ENCODE data around the gene GTPBP1. TPM values are rescaled to one million over a fixed set of nuclear protein-coding genes. Genes with fewer than 3 reads are reported as not detected.

GTPBP1 gene
- total RNA-seq, 1 experiment from 2014 or later: 108 TPM

DNA sequence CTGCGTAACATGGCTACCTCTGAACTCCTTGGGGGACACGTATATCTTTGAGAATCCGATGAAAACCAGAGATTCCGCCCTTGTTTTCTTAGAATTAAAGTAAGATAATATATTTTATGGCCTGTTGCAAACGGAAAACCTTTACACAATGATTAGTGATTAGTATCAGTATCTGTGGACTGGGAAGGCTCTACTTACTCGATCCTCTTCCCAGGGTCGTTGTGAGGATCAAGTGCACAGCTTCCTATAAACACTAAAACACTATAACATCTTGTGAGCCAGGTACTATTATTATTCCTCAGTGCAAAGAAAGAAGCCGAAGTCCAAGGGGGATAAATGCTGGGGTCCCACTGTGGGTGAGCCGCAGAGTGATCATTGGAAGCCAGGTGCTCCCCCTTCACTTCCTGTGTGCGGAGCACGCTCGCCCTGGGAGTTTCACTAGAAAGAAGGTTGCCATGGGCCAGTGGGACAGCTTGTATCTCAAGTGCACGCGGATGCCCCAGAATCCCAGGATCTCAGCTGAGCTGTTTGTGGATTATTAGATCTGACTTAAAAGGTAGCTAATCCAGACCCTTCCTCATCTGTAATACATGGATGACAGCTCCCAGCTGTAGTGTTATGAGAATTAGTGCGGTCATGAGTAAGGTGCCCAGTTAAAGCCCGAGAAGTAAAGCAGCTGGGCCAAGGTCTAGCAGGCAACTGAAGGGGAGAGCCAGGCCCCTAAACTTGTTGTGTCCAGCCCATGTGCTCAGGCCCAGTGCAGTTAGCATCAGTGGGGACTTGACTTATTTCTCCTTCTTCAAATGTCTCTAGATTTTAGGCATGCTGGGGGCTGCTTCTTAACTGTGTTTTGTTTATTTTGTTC lies 48.5 kb upstream of the GTPBP1 start:
- Mint-ChIP-seq H3K36me3 (ENCODE audit: insufficient read depth in 1 of 3, low read depth in 3 of 3) (peaks cover 5 to 15% (median 6%) of the 10 kb centered on the region in 3 experiments), H3K27me3 (ENCODE audit: low read depth) (no peaks in the 10 kb centered on the region; the same call in 1 of the 2 replicates), H3K4me1 (peaks cover 10% of the 10 kb centered on the region in 2 experiments), H3K4me3 (peak overlapping the region; percentile 88 to 97), H3K27ac (peak overlapping the region in 2 of 3 experiments; percentile 88 to 100; a peak in 4 of 7 replicates), H3K9me3 (peaks cover 0 to 5% of the 10 kb centered on the region in 2 experiments; a peak in 3 of 5 replicates)
- H2BK15ac ChIP-seq (ENCODE audit: low read depth, low read length): no peak overlapping the region
- H3K23ac ChIP-seq (ENCODE audit: insufficient read length, low read depth, low read length): no peak overlapping the region
- no peak overlapping the region for H3K27ac ChIP-seq (ENCODE audit: insufficient read length, low read depth, low read length)
- peak; percentile 45 for DNase-seq
- no peak overlapping the region for H4K91ac ChIP-seq (ENCODE audit: insufficient read length, low read depth, low read length)
- H4K20me1 ChIP-seq (ENCODE audit: control insufficient read depth, insufficient read depth, insufficient read length): no peaks in the 10 kb centered on the region
- H3K4ac ChIP-seq (ENCODE audit: low read depth, low read length): no peak overlapping the region
- peak overlapping the region; percentile 73 for H3K9ac ChIP-seq (ENCODE audit: extremely low read depth, insufficient read length, low read length)
- H3K27me3 ChIP-seq (ENCODE audit: insufficient read depth, low read length): no peaks in the 10 kb centered on the region
- TF ChIP-seq, protein P1, sequence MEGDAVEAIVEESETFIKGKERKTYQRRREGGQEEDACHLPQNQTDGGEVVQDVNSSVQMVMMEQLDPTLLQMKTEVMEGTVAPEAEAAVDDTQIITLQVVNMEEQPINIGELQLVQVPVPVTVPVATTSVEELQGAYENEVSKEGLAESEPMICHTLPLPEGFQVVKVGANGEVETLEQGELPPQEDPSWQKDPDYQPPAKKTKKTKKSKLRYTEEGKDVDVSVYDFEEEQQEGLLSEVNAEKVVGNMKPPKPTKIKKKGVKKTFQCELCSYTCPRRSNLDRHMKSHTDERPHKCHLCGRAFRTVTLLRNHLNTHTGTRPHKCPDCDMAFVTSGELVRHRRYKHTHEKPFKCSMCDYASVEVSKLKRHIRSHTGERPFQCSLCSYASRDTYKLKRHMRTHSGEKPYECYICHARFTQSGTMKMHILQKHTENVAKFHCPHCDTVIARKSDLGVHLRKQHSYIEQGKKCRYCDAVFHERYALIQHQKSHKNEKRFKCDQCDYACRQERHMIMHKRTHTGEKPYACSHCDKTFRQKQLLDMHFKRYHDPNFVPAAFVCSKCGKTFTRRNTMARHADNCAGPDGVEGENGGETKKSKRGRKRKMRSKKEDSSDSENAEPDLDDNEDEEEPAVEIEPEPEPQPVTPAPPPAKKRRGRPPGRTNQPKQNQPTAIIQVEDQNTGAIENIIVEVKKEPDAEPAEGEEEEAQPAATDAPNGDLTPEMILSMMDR (conservative IDR thresholded peaks at IDR 0.05): no peak
- H3K14ac ChIP-seq (ENCODE audit: insufficient read depth, low read length): peak overlapping the region; percentile 84
- H2BK120ac ChIP-seq (ENCODE audit: low read depth, low read length, poor library complexity, severe bottlenecking): no peak overlapping the region
- no peak overlapping the region for H3T11ph ChIP-seq (ENCODE audit: low read length)
- H2AFZ ChIP-seq (ENCODE audit: low read length): no peak overlapping the region
- H2BK12ac ChIP-seq (ENCODE audit: insufficient read length, low read depth, low read length): no peak overlapping the region
- no peak overlapping the region for H4K5ac ChIP-seq (ENCODE audit: insufficient read length, low read depth, low read length)
- no peaks in the 10 kb centered on the region for H3K79me1 ChIP-seq (ENCODE audit: insufficient read depth, low read depth, low read length, poor library complexity, severe bottlenecking)
- no peak overlapping the region for H2BK20ac ChIP-seq (ENCODE audit: low read depth, low read length, poor library complexity, severe bottlenecking)
- no peak overlapping the region for H4K8ac ChIP-seq (replicated peaks; ENCODE audit: insufficient read length, low read depth, low read length)
- H3K23me2 ChIP-seq (ENCODE audit: insufficient read length, low read depth, low read length, poor library complexity, severe bottlenecking): peaks cover 16% of the 10 kb centered on the region
- H2AK5ac ChIP-seq (ENCODE audit: insufficient read length, low read length): no peak overlapping the region
- H3K4me2 ChIP-seq (ENCODE audit: insufficient read depth, insufficient read length, low read length): peak overlapping the region; percentile 73
- no peaks in the 10 kb centered on the region for H3K79me2 ChIP-seq (ENCODE audit: insufficient read depth, low read length)
- H3K4me1 ChIP-seq (ENCODE audit: insufficient read depth, low read length): no peaks in the 10 kb centered on the region
- peak overlapping the region; percentile 69 for H3K18ac ChIP-seq (ENCODE audit: insufficient read length, low read depth, low read length)
- H2BK5ac ChIP-seq (ENCODE audit: insufficient read length, low read length): no peak overlapping the region
- no peaks in the 10 kb centered on the region for H3K9me3 ChIP-seq (ENCODE audit: control insufficient read depth, low read depth, low read length)
- no peak overlapping the region for H3K56ac ChIP-seq (ENCODE audit: insufficient read length, low read depth, low read length)
- WGBS (ENCODE audit: extremely low coverage, insufficient read length, low lambda C conversion rate): no CpG with 5 or more reads among the region's 16 CpGs

All from H9 (cell line).